Keratinocyte (primary cell): Measurements from ENCODE around the gene ZBTB2.

ENCODE experiments used
- CTCF ChIP-seq, 3 experiments: IDR thresholded peaks in 1 of 3; conservative IDR thresholded peaks in 1 of 3; optimal IDR thresholded peaks in 1 of 3; 2 replicates in 2 of 3; 3 replicates in 1 of 3; pipeline versions ENCODE3 to v1.5.1; 2011; ENCODE audit warnings: low read length in 3 of 3, mild to moderate bottlenecking in 3 of 3, moderate library complexity in 2 of 3, control low read depth in 1 of 3, inconsistent platforms in 1 of 3; ENCODE audit not compliant: insufficient read depth in 2 of 3; ENCODE audit errors: extremely low read depth in 1 of 3
- EZH2 ChIP-seq: IDR thresholded peaks from one replicate; pipeline ENCODE4 v1.6.1; 2012; ENCODE audit warnings: inconsistent platforms, mild to moderate bottlenecking, low read length, moderate library complexity

- TF ChIP-seq CTCF (optimal IDR thresholded peaks at IDR 0.05 in 1 of 3, IDR thresholded peaks at IDR 0.05 in 1 of 3, conservative IDR thresholded peaks at IDR 0.05 in 1 of 3; ENCODE audit: extremely low read depth in 1 of 3, insufficient read depth in 2 of 3, low read length in 3 of 3) = no peak
- no peak for TF ChIP-seq EZH2
Observed at GRCh38 chr6:151403919-151404308, 12.6 kb upstream of the ZBTB2 start.
